HG03066 (cell line): ENCODE results near the gene PDE4D.
"Not testable (repeated sequence)": the region's sequence is repeated elsewhere in the genome, so short reads cannot be mapped to it uniquely, and the experiment has no call there.

ENCODE experiments used
- ATAC-seq: cut with Tn5 transposase; IDR thresholded peaks from one replicate; pipeline ENCODE4 v1.9.1; 2021; ENCODE audit warnings: low read depth; ENCODE audit not compliant: unreplicated experiment

Gene PDE4D

GRCh38 chr5:59320420-59320819, 573.1 kb downstream of the PDE4D start:
- ATAC-seq: no peak

- no peak for ATAC-seq
Measured at GRCh38 chr5:59319250-59319649, 574.3 kb downstream of the PDE4D start.

- no peak for ATAC-seq
Measured at GRCh38 chr5:59317774-59318205, 575.7 kb downstream of the PDE4D start.

GRCh38 chr5:59317023-59317773, 576.3 kb downstream of the PDE4D start:
- ATAC-seq: no peak

GRCh38 chr5:59312223-59312622, 581.3 kb downstream of the PDE4D start:
- no peak for ATAC-seq

GRCh38 chr5:59308685-59309084, 584.8 kb downstream of the PDE4D start:
- ATAC-seq: not testable (repeated sequence)

GRCh38 chr5:59303289-59303716, 590.2 kb downstream of the PDE4D start:
- ATAC-seq: not testable (repeated sequence)

GRCh38 chr5:59302509-59302908, 591.0 kb downstream of the PDE4D start:
- not testable (repeated sequence) for ATAC-seq

- no peak for ATAC-seq
Measured at GRCh38 chr5:59301727-59302126, 591.8 kb downstream of the PDE4D start.

- no peak for ATAC-seq
Measured at GRCh38 chr5:59300930-59301329, 592.6 kb downstream of the PDE4D start.

- no peak for ATAC-seq
Measured at GRCh38 chr5:59299006-59299405, 594.5 kb downstream of the PDE4D start.

- no peak for ATAC-seq
Measured at GRCh38 chr5:59296317-59297264, 596.9 kb downstream of the PDE4D start.

GRCh38 chr5:59293700-59294099, 599.8 kb downstream of the PDE4D start:
- ATAC-seq: no peak

GRCh38 chr5:59291941-59292340, 601.6 kb downstream of the PDE4D start:
- no peak for ATAC-seq

- ATAC-seq: no peak
Measured at GRCh38 chr5:59287884-59288283, 605.6 kb downstream of the PDE4D start.

- ATAC-seq: no peak
Measured at GRCh38 chr5:59287361-59287760, 606.2 kb downstream of the PDE4D start.

GRCh38 chr5:59286510-59286909, 607.0 kb downstream of the PDE4D start:
- no peak for ATAC-seq

GRCh38 chr5:59285300-59286016, 608.1 kb downstream of the PDE4D start:
- ATAC-seq: no peak

GRCh38 chr5:59282726-59283125, 610.8 kb downstream of the PDE4D start:
- no peak for ATAC-seq

- ATAC-seq: no peak
Measured at GRCh38 chr5:59279979-59280378, 613.5 kb downstream of the PDE4D start.

- no peak for ATAC-seq
Measured at GRCh38 chr5:59276917-59277372, 616.6 kb downstream of the PDE4D start.
